AG04450 (cell line): ENCODE data around the gene TFF1. TPM values are rescaled to one million over a fixed set of nuclear protein-coding genes. Genes with fewer than 3 reads are reported as not detected.

Experiments
- CTCF ChIA-PET: fragments of 300-600, 350-600 bp; formaldehyde crosslinking; extraction: SDS; loops from one replicate; lab custom pipeline; 2022; ENCODE audit warnings: antibody characterized with exemption, inconsistent platforms; lab: Charles Lee
- POLR2A ChIA-PET: fragments of 350-600 bp; formaldehyde crosslinking; extraction: SDS; loops from one replicate; lab custom pipeline; 2021; ENCODE audit warnings: antibody characterized with exemption, inconsistent platforms; lab: Yijun Ruan, JAX
- DNase-seq: peaks from one replicate; pipeline ENCODE4 v3.0.0-alpha.2; 2011; ENCODE audit warnings: low read depth, low spot score
- H3K27ac ChIP-seq: one replicate; pipeline ENCODE4 v1.5.1; 2012; ENCODE audit warnings: low read depth, low read length, control low read depth
- H3K27me3 ChIP-seq: one replicate; pipeline ENCODE4 v1.6.0; 2012; ENCODE audit warnings: low read length; ENCODE audit not compliant: control insufficient read depth, insufficient read depth
- H3K4me3 ChIP-seq: 2 replicates; pipeline ENCODE4 v1.5.1; 2011; ENCODE audit warnings: mild to moderate bottlenecking, low read depth, low read length, control low read depth
- H3K9me3 ChIP-seq: 2 replicates; pipeline ENCODE4 v1.5.1; 2012; ENCODE audit warnings: low read length; ENCODE audit not compliant: control insufficient read depth, insufficient read depth
- CTCF ChIP-seq: IDR thresholded peaks from 2 replicates; pipeline ENCODE4 v1.5.1; 2011; ENCODE audit warnings: low read depth, low read length, control low read depth, inconsistent platforms
- polyA plus RNA-seq: library from polyadenylated mRNA; depleted of rRNA; stranded (reverse); fragments of >200 nt; gene quantifications from 2 replicates; pipeline ENCODE4 v1.2.3, GENCODE V29; 2011

Gene TFF1
- polyA plus RNA-seq, 1 experiment = not detected

- peaks cover 3% of the 10 kb centered on the region for H3K27me3 ChIP-seq
- ChIA-PET CTCF (interaction anchor here (0.5 kb wide), 1 partner anchor 603 kb away, joined by 9 read pairs; no protein-coding TSS in a partner anchor), POLR2A (no interaction called here)
- no peak for DNase-seq
- H3K4me3 ChIP-seq = no peak overlapping the region
- no peak overlapping the region for H3K27ac ChIP-seq
- TF ChIP-seq CTCF = no peak
- H3K9me3 ChIP-seq = no peaks in the 10 kb centered on the region; the same call in 1 of the 2 replicates
These were observed 9.0 kb downstream of the TFF1 start for GRCh38 chr21:42357307-42357706.

- DNase-seq = no peak
- no peak overlapping the region for H3K4me3 ChIP-seq
- ChIA-PET CTCF (no interaction called here), POLR2A (no interaction called here)
- no peak for TF ChIP-seq CTCF
- H3K9me3 ChIP-seq = no peaks in the 10 kb centered on the region; the same call in none of the 2 replicates
- H3K27ac ChIP-seq = no peak overlapping the region
- H3K27me3 ChIP-seq = peaks cover 3% of the 10 kb centered on the region
These were observed 9.7 kb downstream of the TFF1 start for GRCh38 chr21:42356650-42357049.

DNA sequence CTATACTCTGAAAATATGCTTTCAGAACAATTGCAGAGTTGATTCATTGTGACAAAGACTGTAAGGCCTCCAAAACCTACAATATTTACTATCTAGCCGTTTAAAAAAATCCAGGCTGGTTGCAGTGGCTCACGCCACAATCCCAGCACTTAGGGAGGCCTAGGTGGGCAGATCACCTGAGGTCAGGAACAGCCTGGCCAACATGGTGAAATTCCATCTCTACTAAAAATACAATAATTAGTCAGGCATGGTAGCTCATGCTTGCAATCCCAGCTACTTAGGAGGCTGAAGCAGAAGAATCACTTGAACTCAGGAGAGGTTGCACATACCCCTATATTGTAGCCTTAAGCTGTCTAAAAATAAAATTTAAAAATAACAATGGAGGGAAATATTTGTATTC lies 10.3 kb downstream of the TFF1 start:
- no peak for DNase-seq
- Histone ChIP-seq H3K27me3 (peaks cover 3% of the 10 kb centered on the region), H3K9me3 (no peaks in the 10 kb centered on the region; the same call in none of the 2 replicates), H3K27ac (no peak overlapping the region), H3K4me3 (no peak overlapping the region)
- ChIA-PET POLR2A (no interaction called here), CTCF (no interaction called here)
- no peak for TF ChIP-seq CTCF

GRCh38 chr21:42353623-42354022 lies 12.7 kb downstream of the TFF1 start:
- Histone ChIP-seq H3K9me3 (no peaks in the 10 kb centered on the region; the same call in 1 of the 2 replicates), H3K27ac (no peak overlapping the region), H3K27me3 (peaks cover 3% of the 10 kb centered on the region), H3K4me3 (no peak overlapping the region)
- ChIA-PET POLR2A (no interaction called here), CTCF (no interaction called here)
- no peak for TF ChIP-seq CTCF
- DNase-seq = no peak

GRCh38 chr21:42352441-42353095 lies 13.8 kb downstream of the TFF1 start:
- ChIA-PET CTCF (no interaction called here), POLR2A (no interaction called here)
- Histone ChIP-seq H3K9me3 (peaks cover 2% of the 10 kb centered on the region; the same call in 1 of the 2 replicates), H3K27ac (no peak overlapping the region), H3K4me3 (no peak overlapping the region), H3K27me3 (no peaks in the 10 kb centered on the region)
- DNase-seq = no peak
- no peak for TF ChIP-seq CTCF
